Bronchial epithelial cell (primary cell): ENCODE results near the gene CDKL2. TPM values are rescaled to one million over a fixed set of nuclear protein-coding genes. Genes with fewer than 3 reads are reported as not detected.

Experiments used
- DNase-seq: peaks from one replicate; pipeline ENCODE4 v3.0.0-alpha.2; 2010; ENCODE audit warnings: low read depth
- FAIRE-seq: peaks from 2 replicates; lab custom pipeline; 2011; peaks lifted over from hg19 to GRCh38; lab: Jason Lieb, UNC
- H3K27me3 ChIP-seq: 2 replicates; pipeline ENCODE4 v1.5.1; 2011; ENCODE audit warnings: low read length; ENCODE audit not compliant: control insufficient read depth, insufficient read depth
- H3K36me3 ChIP-seq: 2 replicates; pipeline ENCODE4 v1.5.1; 2011; ENCODE audit warnings: low read length; ENCODE audit not compliant: control insufficient read depth, insufficient read depth
- H3K4me3 ChIP-seq: 2 replicates; pipeline ENCODE4 v1.5.1; 2011; ENCODE audit warnings: mild to moderate bottlenecking, low read depth, low read length, control low read depth
- CTCF ChIP-seq: IDR thresholded peaks from 2 replicates; pipeline ENCODE4 v1.5.1; 2011; ENCODE audit warnings: mild to moderate bottlenecking, moderate library complexity, low read length, control low read depth, inconsistent platforms; ENCODE audit not compliant: insufficient read depth, severe bottlenecking
- total RNA-seq: library from RNA; depleted of rRNA; stranded (reverse); fragments of >200 nt; gene quantifications from 2 replicates; pipeline ENCODE4 v1.2.1, GENCODE V29; 2014

The CDKL2 gene
- total RNA-seq, 1 donor from 2014 or later = 1.3 TPM

- FAIRE-seq (no peak), DNase-seq (peak; percentile 57)
- no peak overlapping the region for H3K4me3 ChIP-seq
- TF ChIP-seq CTCF = no peak
- no peaks in the 10 kb centered on the region for H3K27me3 ChIP-seq
- H3K36me3 ChIP-seq = no peaks in the 10 kb centered on the region
Measured at GRCh38 chr4:75623026-75623425, 7.3 kb downstream of the CDKL2 start.

GRCh38 chr4:75621715-75622114 lies 8.6 kb downstream of the CDKL2 start:
- H3K27me3 ChIP-seq = no peaks in the 10 kb centered on the region
- H3K36me3 ChIP-seq = no peaks in the 10 kb centered on the region
- H3K4me3 ChIP-seq = no peak overlapping the region
- DNase-seq (no peak), FAIRE-seq (no peak)
- TF ChIP-seq CTCF = no peak

- no peak for TF ChIP-seq CTCF
- Histone ChIP-seq H3K27me3 (no peaks in the 10 kb centered on the region), H3K36me3 (no peaks in the 10 kb centered on the region), H3K4me3 (no peak overlapping the region)
- DNase-seq (no peak), FAIRE-seq (no peak)
Measured at GRCh38 chr4:75612306-75612705, 18.0 kb downstream of the CDKL2 start.

- FAIRE-seq = no peak
- DNase-seq = no peak
- Histone ChIP-seq H3K27me3 (no peaks in the 10 kb centered on the region), H3K36me3 (no peaks in the 10 kb centered on the region), H3K4me3 (no peak overlapping the region)
- TF ChIP-seq CTCF = no peak
Measured at GRCh38 chr4:75605928-75606327, 24.4 kb downstream of the CDKL2 start.

GRCh38 chr4:75599647-75600046 lies 30.7 kb downstream of the CDKL2 start:
- H3K36me3 ChIP-seq = no peaks in the 10 kb centered on the region
- TF ChIP-seq CTCF = no peak
- FAIRE-seq = no peak
- H3K27me3 ChIP-seq = no peaks in the 10 kb centered on the region
- DNase-seq = no peak
- H3K4me3 ChIP-seq = no peak overlapping the region

GRCh38 chr4:75598390-75598789 lies 31.9 kb downstream of the CDKL2 start:
- TF ChIP-seq CTCF = no peak
- DNase-seq = peak; percentile 26
- H3K27me3 ChIP-seq = no peaks in the 10 kb centered on the region
- H3K36me3 ChIP-seq = no peaks in the 10 kb centered on the region
- no peak for FAIRE-seq
- no peak overlapping the region for H3K4me3 ChIP-seq
